ENCODE measurements around the gene CD33. TPM values are rescaled to one million over a fixed set of nuclear protein-coding genes. Genes with fewer than 3 reads are reported as not detected.
A peak's percentile ranks its signal among the peaks of the same experiment; 100 is the strongest.

The CD33 gene
- total and polyA plus RNA-seq, 9 donors = 2.2 to 3.9 (median 2.7) TPM

GRCh38 chr19:51188227-51188559 lies 36.7 kb upstream of the CD33 start:
- no peak for DNase-seq
- H3K9me3 ChIP-seq (replicated peaks; ENCODE audit: control insufficient read depth, low read depth, low read length) = no peaks in the 10 kb centered on the region
- H3K4me1 ChIP-seq (ENCODE audit: control insufficient read depth, insufficient read depth, low read length) = no peaks in the 10 kb centered on the region
- H3K36me3 ChIP-seq (ENCODE audit: control insufficient read depth, insufficient read depth, low read length) = no peaks in the 10 kb centered on the region
- peaks cover 3% of the 10 kb centered on the region for H3K27me3 ChIP-seq (ENCODE audit: control insufficient read depth, insufficient read depth, low read length)
- no peak overlapping the region for H3K4me3 ChIP-seq (ENCODE audit: low read length)
- WGBS (ENCODE audit: insufficient coverage) = no CpG with 5 or more reads among the region's 2 CpGs
- H3K27ac ChIP-seq (ENCODE audit: low read length) = no peak overlapping the region

GRCh38 chr19:51192689-51193088 lies 32.2 kb upstream of the CD33 start:
- DNase-seq = no peak
- Histone ChIP-seq H3K27me3 (ENCODE audit: control insufficient read depth, insufficient read depth, low read length) (no peaks in the 10 kb centered on the region), H3K4me1 (ENCODE audit: control insufficient read depth, insufficient read depth, low read length) (no peaks in the 10 kb centered on the region), H3K4me3 (ENCODE audit: low read length) (no peak overlapping the region), H3K36me3 (ENCODE audit: control insufficient read depth, insufficient read depth, low read length) (no peaks in the 10 kb centered on the region), H3K9me3 (replicated peaks; ENCODE audit: control insufficient read depth, low read depth, low read length) (no peaks in the 10 kb centered on the region), H3K27ac (ENCODE audit: low read length) (no peak overlapping the region)
- 92% methylated on average over 6 of the region's 9 CpGs for WGBS (ENCODE audit: insufficient coverage)

- Histone ChIP-seq H3K9me3 (replicated peaks; ENCODE audit: control insufficient read depth, low read depth, low read length) (no peaks in the 10 kb centered on the region), H3K27ac (ENCODE audit: low read length) (no peak overlapping the region), H3K4me3 (ENCODE audit: low read length) (no peak overlapping the region), H3K27me3 (ENCODE audit: control insufficient read depth, insufficient read depth, low read length) (no peaks in the 10 kb centered on the region), H3K36me3 (ENCODE audit: control insufficient read depth, insufficient read depth, low read length) (no peaks in the 10 kb centered on the region), H3K4me1 (ENCODE audit: control insufficient read depth, insufficient read depth, low read length) (no peaks in the 10 kb centered on the region)
- DNase-seq = no peak
- 66% methylated on average over 13 of the region's 21 CpGs for WGBS (ENCODE audit: insufficient coverage)
Observed at GRCh38 chr19:51194527-51195315, 30.2 kb upstream of the CD33 start.

GRCh38 chr19:51195316-51195586 lies 29.6 kb upstream of the CD33 start:
- 83% methylated on average over 9 of the region's 9 CpGs for WGBS (ENCODE audit: insufficient coverage)
- no peak for DNase-seq
- H3K27me3 ChIP-seq (ENCODE audit: control insufficient read depth, insufficient read depth, low read length) = no peaks in the 10 kb centered on the region
- no peak overlapping the region for H3K27ac ChIP-seq (ENCODE audit: low read length)
- H3K4me3 ChIP-seq (ENCODE audit: low read length) = no peak overlapping the region
- H3K4me1 ChIP-seq (ENCODE audit: control insufficient read depth, insufficient read depth, low read length) = no peaks in the 10 kb centered on the region
- H3K9me3 ChIP-seq (replicated peaks; ENCODE audit: control insufficient read depth, low read depth, low read length) = no peaks in the 10 kb centered on the region
- H3K36me3 ChIP-seq (ENCODE audit: control insufficient read depth, insufficient read depth, low read length) = no peaks in the 10 kb centered on the region

- Histone ChIP-seq H3K9me3 (replicated peaks; ENCODE audit: control insufficient read depth, low read depth, low read length) (no peaks in the 10 kb centered on the region), H3K27me3 (ENCODE audit: control insufficient read depth, insufficient read depth, low read length) (no peaks in the 10 kb centered on the region), H3K36me3 (ENCODE audit: control insufficient read depth, insufficient read depth, low read length) (no peaks in the 10 kb centered on the region), H3K4me3 (ENCODE audit: low read length) (no peak overlapping the region), H3K27ac (ENCODE audit: low read length) (no peak overlapping the region), H3K4me1 (ENCODE audit: control insufficient read depth, insufficient read depth, low read length) (no peaks in the 10 kb centered on the region)
- DNase-seq = no peak
- 75% methylated on average over 8 of the region's 10 CpGs for WGBS (ENCODE audit: insufficient coverage)
Observed at GRCh38 chr19:51195616-51196015, 29.3 kb upstream of the CD33 start.

DNA sequence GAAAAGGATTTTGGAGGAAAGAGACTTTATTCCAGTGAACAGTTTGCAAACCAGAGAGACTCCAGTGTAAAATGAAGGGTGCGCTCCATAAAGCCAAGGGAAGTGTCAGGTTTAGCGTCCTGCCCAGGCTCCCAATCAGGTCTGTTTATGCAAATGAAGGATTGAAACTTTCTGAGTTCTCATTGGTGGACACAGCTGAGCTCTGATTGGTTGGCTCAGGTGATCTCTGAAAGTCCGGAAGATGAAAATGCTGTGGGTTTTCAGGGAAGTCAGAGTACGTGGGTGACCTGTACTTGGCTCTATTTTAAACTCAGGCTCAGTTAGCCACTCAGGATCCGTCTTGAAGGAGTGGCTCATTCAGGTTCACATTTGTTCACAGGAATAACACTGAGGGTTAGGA lies 28.7 kb upstream of the CD33 start:
- Histone ChIP-seq H3K27me3 (ENCODE audit: control insufficient read depth, insufficient read depth, low read length) (no peaks in the 10 kb centered on the region), H3K4me3 (ENCODE audit: low read length) (no peak overlapping the region), H3K36me3 (ENCODE audit: control insufficient read depth, insufficient read depth, low read length) (no peaks in the 10 kb centered on the region), H3K4me1 (ENCODE audit: control insufficient read depth, insufficient read depth, low read length) (no peaks in the 10 kb centered on the region), H3K9me3 (replicated peaks; ENCODE audit: control insufficient read depth, low read depth, low read length) (no peaks in the 10 kb centered on the region), H3K27ac (ENCODE audit: low read length) (no peak overlapping the region)
- DNase-seq = no peak
- WGBS (ENCODE audit: insufficient coverage) = 48% methylated on average over 4 of the region's 5 CpGs

DNA sequence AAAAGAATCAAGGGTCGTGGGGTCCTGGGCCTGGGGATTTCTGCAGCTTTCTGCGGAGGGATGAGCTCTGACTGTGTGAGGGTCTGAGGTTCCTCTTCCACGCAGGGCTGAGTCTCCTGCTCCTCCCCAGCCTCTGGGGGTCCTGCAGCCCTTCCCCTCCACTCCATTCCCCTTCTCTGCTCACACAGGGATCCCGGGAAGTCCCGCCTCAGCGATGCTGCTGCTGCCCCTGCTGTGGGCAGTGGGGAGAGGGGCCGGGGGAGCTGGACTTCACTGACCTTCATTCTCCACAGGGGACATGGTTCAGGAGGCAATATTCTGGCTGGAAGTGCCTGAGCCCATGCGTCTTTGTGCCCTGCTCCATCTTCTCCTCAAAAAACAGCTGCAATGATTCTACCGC lies 26.2 kb upstream of the CD33 start:
- DNase-seq = no peak
- 80% methylated on average over 4 of the region's 9 CpGs for WGBS (ENCODE audit: insufficient coverage)
- peaks cover 2% of the 10 kb centered on the region for H3K27me3 ChIP-seq (ENCODE audit: control insufficient read depth, insufficient read depth, low read length)
- no peaks in the 10 kb centered on the region for H3K9me3 ChIP-seq (replicated peaks; ENCODE audit: control insufficient read depth, low read depth, low read length)
- no peaks in the 10 kb centered on the region for H3K4me1 ChIP-seq (ENCODE audit: control insufficient read depth, insufficient read depth, low read length)
- H3K27ac ChIP-seq (ENCODE audit: low read length) = no peak overlapping the region
- H3K4me3 ChIP-seq (ENCODE audit: low read length) = no peak overlapping the region
- no peaks in the 10 kb centered on the region for H3K36me3 ChIP-seq (ENCODE audit: control insufficient read depth, insufficient read depth, low read length)

GRCh38 chr19:51200071-51200666 lies 24.7 kb upstream of the CD33 start:
- WGBS (ENCODE audit: insufficient coverage) = 61% methylated on average over 10 of the region's 10 CpGs
- Histone ChIP-seq H3K27me3 (ENCODE audit: control insufficient read depth, insufficient read depth, low read length) (peaks cover 2% of the 10 kb centered on the region), H3K4me1 (ENCODE audit: control insufficient read depth, insufficient read depth, low read length) (no peaks in the 10 kb centered on the region), H3K9me3 (replicated peaks; ENCODE audit: control insufficient read depth, low read depth, low read length) (no peaks in the 10 kb centered on the region), H3K36me3 (ENCODE audit: control insufficient read depth, insufficient read depth, low read length) (no peaks in the 10 kb centered on the region), H3K27ac (ENCODE audit: low read length) (no peak overlapping the region), H3K4me3 (ENCODE audit: low read length) (no peak overlapping the region)
- DNase-seq = no peak

DNA sequence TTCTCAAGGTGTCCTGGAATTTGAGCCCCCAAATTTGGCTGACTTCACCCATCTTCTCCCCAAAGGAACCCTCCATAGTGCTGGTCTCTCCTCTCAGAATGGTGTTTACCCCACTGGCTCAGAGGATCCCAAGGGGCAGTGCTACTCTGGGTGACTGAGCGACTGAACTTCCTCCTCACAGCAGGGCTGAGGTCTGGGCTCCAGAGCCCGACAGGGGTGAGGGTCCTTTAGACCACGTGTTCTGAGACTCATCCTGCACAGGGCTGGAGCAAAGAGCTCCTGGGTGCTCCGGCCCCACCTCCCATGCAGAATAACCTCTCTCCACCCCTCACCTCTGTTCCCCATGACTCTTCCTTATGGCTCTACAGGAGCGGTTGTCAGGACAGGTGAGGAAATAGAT lies 23.2 kb upstream of the CD33 start:
- Histone ChIP-seq H3K27ac (ENCODE audit: low read length) (no peak overlapping the region), H3K4me1 (ENCODE audit: control insufficient read depth, insufficient read depth, low read length) (no peaks in the 10 kb centered on the region), H3K9me3 (replicated peaks; ENCODE audit: control insufficient read depth, low read depth, low read length) (no peaks in the 10 kb centered on the region), H3K36me3 (ENCODE audit: control insufficient read depth, insufficient read depth, low read length) (no peaks in the 10 kb centered on the region), H3K27me3 (ENCODE audit: control insufficient read depth, insufficient read depth, low read length) (peaks cover 2% of the 10 kb centered on the region), H3K4me3 (ENCODE audit: low read length) (no peak overlapping the region)
- no peak for DNase-seq
- WGBS (ENCODE audit: insufficient coverage) = 80% methylated on average over 1 of the region's 5 CpGs

- no peaks in the 10 kb centered on the region for H3K9me3 ChIP-seq (replicated peaks; ENCODE audit: control insufficient read depth, low read depth, low read length)
- no peaks in the 10 kb centered on the region for H3K4me1 ChIP-seq (ENCODE audit: control insufficient read depth, insufficient read depth, low read length)
- WGBS (ENCODE audit: insufficient coverage) = no CpG with 5 or more reads among the region's 3 CpGs
- peaks cover 2% of the 10 kb centered on the region for H3K27me3 ChIP-seq (ENCODE audit: control insufficient read depth, insufficient read depth, low read length)
- H3K27ac ChIP-seq (ENCODE audit: low read length) = no peak overlapping the region
- peak; percentile 46 for DNase-seq
- no peaks in the 10 kb centered on the region for H3K36me3 ChIP-seq (ENCODE audit: control insufficient read depth, insufficient read depth, low read length)
- no peak overlapping the region for H3K4me3 ChIP-seq (ENCODE audit: low read length)
Observed at GRCh38 chr19:51203916-51204315, 21.0 kb upstream of the CD33 start.

- no peaks in the 10 kb centered on the region for H3K36me3 ChIP-seq (ENCODE audit: control insufficient read depth, insufficient read depth, low read length)
- H3K4me3 ChIP-seq (ENCODE audit: low read length) = no peak overlapping the region
- peak; percentile 11 for DNase-seq
- H3K27me3 ChIP-seq (ENCODE audit: control insufficient read depth, insufficient read depth, low read length) = peaks cover 2% of the 10 kb centered on the region
- no peaks in the 10 kb centered on the region for H3K4me1 ChIP-seq (ENCODE audit: control insufficient read depth, insufficient read depth, low read length)
- no peak overlapping the region for H3K27ac ChIP-seq (ENCODE audit: low read length)
- H3K9me3 ChIP-seq (replicated peaks; ENCODE audit: control insufficient read depth, low read depth, low read length) = no peaks in the 10 kb centered on the region
- 77% methylated on average over 4 of the region's 6 CpGs for WGBS (ENCODE audit: insufficient coverage)
Observed at GRCh38 chr19:51204321-51204720, 20.6 kb upstream of the CD33 start.

Measured in muscle of leg (tissue), 11 donors.